NK-92 (cell line): ENCODE measurements around the gene PNPLA7.
"Not testable (repeated sequence)": the region's sequence is repeated elsewhere in the genome, so short reads cannot be mapped to it uniquely, and the experiment has no call there.

ENCODE experiments used
- DNase-seq: peaks from one replicate; lab custom pipeline; 2025; ENCODE audit not compliant: unreplicated experiment; lab: John Stamatoyannopoulos, UW

PNPLA7 gene

DNA sequence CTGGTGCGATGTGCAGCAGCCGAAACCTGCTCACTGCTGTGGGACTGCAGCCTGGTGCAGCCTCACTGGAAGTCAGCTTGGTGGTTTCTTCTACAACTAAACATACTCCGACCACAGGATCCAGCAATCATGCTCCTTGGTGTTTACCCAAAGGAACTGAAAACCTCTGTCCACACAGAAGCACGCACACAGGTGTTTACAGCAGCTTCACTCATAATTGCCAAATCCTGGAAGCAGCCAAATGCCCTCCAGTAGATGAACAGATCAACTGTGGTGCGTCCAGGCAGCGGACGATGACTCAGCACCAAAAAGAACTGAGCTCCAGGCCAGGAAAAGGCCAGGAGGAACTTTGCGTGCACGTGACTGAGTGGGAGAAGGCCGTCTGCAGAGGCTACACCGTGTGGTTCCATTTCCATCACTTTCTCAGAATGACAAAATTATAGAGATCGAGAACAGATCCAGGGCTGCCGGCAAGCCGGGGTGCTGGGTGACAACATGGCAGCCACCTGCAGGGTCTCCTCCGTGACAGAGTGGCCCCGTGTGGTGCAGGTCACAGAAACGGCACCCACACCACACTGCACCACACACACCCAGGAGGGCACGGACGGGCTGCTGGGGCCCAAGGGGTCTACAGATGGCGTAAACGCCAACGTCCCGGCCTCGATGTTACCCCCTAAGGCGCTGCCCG lies 68.0 kb downstream of the PNPLA7 start:
- no peak for DNase-seq

DNA sequence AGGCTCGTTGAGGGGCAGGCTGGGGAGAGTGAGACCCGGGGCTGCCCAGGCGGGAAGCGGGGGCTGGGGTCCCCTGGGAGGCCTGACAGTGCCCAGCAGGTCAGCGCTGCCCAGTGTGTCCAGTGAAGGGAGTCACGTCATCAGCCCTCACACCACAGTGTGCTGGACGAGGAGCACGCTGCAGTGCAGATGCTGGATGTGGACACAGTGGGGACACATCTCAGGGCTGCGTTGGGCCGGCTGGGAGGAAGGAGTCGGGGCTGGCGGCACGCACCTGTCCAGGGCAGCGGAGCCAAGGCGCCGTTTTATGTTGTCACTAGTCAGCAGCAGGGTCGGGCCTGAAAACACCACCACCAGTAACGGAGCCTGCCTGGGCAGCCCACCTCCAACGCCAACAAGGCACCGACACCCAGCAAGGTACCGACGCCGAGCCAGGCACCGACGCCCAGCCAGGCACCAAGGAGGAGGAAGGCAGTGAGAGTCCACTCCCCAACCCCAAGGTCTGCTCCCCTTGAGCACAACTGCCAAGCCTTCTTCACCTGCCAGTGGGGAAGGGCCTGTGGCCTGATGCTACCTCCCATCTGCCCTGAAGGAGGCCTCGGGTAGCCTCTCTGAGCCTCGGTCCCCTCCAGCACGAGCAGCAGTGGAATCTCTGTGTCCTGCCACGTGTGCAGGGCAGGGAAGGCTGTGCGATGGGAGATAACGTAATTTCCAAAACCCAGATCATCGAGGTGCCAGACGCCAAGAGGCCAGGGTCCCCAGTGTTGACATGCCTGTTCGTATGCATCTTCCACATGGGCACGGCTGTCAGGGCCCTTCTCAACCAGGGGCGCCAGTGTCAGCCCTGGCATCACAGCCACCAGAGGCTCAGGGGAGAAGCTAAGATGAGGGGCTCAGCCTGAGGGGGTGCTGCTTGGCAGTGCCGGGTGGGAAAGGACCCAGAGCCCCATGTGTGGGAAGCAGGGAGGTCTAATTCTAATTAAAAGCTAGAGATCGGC lies 69.2 kb downstream of the PNPLA7 start:
- no peak for DNase-seq

- DNase-seq: no peak
Observed at GRCh38 chr9:137479892-137480685, 70.1 kb downstream of the PNPLA7 start.

DNA sequence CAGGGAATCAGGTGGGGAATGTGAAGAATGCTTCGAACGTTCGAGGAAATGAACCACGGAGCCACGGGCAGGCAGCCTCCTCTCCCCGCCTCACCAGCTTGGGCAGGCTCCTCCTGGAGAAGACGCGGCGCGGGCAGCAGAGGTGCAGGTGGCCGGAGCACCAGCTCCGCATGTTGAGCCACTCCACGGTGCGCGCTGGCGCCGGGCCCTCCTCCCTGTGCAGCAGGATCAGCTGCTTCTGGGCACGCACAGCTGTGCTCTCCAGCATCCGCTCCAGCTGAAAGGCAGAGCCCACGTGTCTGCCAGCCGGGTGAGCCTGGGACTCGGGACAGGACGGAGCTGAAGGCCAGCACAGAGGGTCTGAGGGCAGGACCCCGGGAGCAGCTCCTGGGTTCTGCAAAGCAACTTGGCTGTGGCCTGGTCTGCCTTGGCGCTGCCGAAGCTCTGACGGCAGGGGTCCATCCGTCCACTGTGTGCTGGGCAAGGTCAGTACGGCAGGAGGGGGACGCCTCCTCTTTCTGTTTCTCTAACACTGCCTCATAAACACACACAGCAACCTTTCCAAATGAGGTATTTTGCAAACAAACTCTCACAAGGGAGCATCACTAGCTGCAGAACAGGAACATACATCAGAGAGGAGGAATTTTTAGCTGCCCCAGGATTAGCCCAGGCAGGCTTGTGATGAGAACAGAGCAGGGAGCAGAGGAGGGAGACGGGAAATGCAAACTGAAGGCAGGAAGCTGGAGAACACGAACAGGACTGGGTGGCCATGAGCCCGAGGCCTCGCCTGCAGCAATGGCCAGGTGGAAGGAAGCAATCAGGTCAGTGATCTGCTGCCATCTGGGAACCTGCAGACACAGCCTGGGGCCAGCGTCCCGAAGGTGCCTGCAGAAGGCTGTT lies 71.0 kb downstream of the PNPLA7 start:
- no peak for DNase-seq

GRCh38 chr9:137478613-137478961 lies 71.6 kb downstream of the PNPLA7 start:
- no peak for DNase-seq

DNA sequence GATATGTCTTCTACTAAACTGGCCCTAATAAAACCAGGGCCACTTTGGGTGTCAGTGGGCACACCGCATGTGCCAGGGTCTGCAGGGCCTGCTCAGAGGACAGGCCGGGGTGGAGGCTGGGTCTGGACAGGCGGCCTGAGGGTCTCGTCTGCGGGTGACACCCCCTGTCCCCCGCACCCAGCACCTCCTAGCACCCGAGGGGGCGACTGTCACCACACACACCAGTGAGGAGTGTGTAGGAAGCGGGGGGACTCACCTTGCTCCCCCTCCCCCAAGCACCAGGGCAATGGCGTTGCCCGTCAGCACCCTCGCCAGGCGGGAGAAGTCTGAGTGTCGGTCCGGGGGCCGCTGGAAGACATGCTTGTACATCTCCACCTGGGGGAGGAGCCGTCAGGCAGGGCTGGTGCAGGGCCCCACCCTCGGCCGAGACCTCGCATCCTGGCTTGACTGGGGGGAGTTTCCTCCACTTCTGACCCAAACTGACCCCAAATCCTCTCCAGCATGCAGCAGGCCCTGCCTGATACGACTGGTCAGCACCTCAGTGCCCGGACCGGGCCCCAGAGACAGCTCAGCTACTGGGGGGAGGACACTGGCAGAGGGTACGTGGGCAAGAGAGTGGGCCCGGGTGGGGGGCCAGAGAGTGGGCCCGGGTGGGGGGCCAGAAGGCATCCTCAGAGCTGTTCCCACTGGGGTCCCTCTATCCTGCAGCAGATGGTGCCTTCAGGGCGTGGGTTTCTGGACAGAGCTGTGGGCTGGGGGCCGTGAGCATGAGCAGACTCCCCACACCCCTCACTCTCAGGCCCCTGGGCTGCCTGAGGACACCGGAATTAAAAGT lies 72.2 kb downstream of the PNPLA7 start:
- no peak for DNase-seq

DNA sequence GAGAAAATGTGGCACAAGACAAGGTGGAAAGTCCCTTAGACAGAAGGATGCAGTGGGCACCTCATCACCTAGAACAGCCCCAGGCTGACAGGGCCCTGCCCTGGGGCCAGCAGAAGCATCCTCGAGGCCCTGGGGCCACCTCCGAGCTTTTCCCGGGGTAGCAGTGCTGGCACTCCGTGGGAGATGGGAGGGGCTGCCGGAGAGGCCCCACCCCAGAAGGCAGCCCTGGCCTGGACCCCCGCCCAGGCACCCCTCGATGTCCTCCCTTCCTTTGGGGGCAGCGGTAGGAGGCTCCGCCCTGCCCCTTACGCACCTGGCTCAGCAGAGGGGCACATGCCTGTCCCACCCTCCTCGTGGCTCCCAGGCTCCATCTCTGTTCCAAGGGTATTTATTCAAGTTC lies 73.3 kb downstream of the PNPLA7 start:
- DNase-seq: no peak

- DNase-seq: no peak
Observed at GRCh38 chr9:137475666-137476065, 74.5 kb downstream of the PNPLA7 start.

GRCh38 chr9:137474271-137474670 lies 75.9 kb downstream of the PNPLA7 start:
- DNase-seq: no peak

- no peak for DNase-seq
Observed at GRCh38 chr9:137470785-137471184, 79.4 kb downstream of the PNPLA7 start.

DNA sequence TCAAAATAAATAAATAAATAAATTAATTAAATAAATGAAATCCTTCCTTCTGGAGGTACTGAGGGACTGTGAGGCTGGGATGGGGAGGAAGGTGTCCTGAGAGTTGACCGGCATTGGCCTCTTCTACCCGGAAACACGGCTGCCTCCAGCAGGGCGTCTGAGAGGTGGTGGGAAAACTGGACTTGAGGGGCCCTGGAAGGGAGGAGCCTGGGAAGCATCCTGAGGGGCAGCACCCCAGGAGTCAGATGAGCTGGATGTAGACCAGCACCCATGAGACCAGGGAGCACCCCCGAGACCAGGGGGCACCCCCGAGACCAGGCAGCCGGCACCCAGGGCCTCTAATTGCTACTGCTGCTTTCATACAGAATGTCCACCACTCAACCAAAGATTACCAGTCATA lies 82.3 kb downstream of the PNPLA7 start:
- no peak for DNase-seq

DNA sequence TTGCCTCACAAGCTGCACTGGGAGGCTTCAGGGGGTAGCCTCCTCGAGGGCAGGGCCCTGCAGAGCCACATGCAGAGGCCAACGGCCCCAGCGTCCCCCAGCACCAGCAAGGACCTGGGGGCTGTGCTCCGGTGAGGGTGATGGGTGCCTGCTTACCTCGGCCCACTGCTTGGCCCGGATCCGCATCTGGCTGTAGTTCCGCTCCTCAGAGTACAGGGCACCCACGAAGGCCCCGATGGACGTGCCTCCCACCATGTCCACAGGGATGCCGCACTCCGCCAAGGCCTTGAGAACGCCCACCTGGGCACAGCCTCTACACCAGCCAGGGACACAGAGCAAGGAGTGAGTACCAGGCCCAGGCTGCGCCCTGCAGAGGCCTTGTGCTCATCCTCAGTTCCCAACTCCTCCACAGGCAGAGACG lies 83.0 kb downstream of the PNPLA7 start:
- no peak for DNase-seq

- DNase-seq: not testable (repeated sequence)
Observed at GRCh38 chr9:137466389-137467085, 83.7 kb downstream of the PNPLA7 start.

DNA sequence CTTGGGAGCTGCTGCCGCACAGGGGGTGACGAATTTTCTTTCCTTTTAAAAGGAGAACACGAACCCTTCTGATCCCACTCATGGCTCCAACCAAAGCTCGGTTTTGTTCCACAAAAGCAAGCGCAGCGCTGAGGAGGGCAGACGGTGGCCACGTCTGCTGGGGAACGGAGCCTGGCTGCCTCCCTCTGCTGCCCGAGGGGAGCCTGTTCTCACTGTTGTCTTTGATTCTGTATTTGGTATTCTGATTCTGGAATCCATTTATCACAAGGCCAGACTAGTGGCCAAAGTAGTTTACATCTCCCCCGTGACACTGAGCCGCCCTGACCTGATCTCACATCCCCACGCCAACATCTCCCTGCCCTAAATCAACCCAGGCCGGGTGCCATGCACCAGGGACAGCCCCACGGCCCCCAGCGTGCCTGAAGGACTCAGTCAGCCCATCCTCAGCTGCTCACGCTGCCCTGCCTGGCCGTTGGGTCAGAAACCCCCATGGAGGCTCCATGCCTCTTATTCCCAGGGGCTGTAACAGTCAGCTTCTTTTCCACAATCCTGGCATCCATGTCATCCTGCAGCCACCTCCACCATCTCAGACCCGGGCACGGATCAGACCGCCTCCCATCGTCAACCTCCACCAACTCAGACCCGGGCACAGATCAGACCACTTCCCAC lies 84.3 kb downstream of the PNPLA7 start:
- no peak for DNase-seq

DNA sequence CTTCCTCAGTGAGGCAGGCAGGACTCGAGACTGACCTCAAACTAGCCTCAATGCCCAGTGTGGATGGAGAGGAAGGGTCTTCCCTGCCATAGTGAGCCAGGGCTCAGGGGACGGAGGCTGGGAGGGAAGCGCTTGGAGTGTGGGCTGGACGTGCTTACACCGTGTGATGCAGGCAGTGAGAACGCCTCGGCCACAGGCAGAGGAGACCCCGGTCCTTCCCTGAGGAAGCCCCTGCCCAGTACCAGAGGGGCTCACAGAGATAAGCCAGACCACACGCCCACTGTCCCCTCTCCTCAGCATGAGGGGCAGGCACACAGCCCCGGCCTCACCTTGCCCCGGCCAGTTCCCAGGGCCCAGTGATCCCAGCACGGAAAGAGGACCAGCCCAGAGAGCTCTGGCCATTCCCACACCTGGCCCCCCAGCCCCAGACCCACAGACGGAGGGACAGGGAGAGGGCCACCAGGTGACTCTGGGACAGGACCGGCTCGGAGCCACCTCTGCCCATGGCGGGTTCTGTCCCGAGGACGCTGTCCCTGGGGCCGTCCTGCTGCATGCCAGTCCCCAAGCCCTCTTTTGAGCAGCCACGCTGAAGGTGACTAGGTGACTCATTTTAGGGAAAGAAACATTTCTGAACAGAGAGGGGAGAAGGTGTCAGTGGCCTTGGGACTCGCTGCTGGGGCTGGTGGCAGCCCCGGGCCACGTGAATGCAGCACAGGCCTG lies 85.0 kb downstream of the PNPLA7 start:
- no peak for DNase-seq

- DNase-seq: no peak
Observed at GRCh38 chr9:137464291-137464999, 85.8 kb downstream of the PNPLA7 start.

DNA sequence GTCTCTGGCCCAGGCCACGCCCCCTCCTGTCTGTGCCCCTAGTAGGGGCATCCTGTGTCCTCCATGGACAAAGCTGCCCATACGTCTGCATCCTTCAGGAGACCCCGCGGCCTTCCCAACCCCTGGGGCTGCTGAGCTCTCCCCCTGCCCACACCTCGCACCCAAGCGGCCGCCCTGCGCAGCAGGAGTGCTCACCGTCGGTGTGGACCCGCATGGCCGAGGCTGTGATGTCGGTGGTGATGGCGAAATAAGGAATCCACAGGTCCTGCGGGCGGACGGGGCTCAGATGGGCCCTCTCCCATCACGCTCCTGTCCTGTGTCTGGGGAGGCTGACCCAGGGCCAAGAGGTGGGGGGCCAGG lies 86.3 kb downstream of the PNPLA7 start:
- DNase-seq: no peak
